ENCODE results near the gene CCNK.

Gene CCNK

DNA sequence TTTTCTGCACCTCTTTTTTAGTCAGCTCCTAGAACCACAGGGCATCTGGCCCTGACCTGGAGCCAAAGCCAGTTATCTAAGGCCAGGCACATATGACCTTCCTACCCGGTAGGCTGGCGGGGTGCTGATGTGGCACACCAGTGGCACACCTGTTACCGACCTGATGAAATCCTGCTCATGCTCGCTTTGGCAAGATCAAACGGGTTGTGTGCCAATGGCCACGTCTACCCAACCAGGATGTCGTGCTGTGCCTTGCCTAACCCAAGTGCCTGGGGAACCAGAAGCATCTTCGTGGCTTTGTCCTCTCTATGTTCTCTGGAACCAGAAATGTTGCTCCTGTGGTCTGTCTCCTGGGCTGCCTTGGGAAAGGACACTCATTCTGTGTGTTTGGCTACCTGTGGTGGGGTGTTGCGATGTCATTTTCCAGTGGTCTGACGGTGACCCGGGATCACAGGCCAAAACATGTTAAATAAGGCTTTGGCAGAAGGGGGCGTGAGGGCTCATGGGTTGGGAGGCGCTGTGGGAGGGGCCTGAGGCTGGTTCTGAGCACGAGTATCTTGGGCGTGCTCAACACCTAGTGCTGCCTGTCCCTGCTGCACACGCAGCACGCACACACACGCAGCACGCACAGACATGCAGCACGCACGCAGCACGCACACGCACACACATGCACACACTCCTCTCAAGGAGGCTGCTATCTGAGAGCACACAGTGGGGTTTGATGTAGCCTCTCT lies 27.9 kb downstream of the CCNK start:
- DNase-seq (ENCODE audit: low spot score) = peak; percentile 43

DNA sequence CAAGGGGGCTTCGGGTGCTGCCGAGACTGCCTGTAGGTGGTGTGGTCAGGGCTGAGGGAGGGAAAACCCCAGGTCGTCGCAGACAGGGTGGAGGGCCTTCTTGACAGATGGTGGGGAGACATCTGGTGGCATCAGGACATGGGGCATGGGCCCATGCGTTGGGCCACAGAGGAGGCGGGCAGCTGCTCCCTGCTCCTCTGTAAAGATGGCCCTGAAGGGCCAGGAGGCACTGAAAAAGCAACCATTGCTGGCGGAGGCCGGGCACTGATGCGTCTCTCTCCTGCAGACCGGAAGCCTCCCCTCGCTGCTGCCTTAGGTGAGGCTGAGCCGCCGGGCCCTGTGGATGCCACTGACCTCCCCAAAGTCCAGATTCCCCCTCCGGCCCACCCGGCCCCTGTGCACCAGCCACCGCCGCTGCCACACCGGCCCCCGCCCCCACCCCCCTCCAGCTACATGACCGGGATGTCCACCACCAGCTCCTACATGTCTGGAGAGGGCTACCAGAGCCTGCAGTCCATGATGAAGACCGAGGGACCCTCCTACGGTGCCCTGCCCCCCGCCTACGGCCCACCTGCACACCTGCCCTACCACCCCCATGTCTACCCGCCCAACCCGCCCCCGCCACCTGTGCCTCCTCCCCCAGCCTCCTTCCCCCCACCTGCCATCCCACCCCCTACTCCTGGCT lies 28.8 kb downstream of the CCNK start:
- DNase-seq (ENCODE audit: low spot score) = peak; percentile 40

DNA sequence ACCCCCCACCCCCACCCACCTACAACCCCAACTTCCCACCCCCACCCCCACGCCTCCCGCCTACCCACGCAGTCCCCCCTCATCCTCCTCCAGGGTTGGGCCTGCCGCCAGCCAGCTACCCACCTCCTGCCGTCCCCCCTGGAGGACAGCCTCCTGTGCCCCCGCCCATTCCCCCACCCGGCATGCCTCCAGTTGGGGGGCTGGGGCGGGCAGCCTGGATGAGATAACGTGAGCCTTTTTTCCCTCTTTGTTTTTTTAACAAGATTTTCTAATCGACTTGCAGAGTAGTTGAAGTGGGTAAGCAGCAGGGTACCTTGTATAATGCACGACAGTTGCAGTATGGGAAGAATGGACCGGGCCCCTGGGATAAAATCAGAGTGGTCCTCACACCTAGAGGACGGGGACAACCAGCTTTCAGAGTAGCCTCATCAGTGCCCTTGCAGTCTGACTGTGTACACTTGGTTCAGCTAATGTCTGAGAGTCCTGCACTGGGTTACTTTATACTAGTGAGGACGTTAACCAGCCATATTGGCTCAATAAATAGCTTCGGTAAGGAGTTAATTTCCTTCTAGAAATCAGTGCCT lies 29.4 kb downstream of the CCNK start:
- peak; percentile 32 for DNase-seq (ENCODE audit: low spot score)

DNA sequence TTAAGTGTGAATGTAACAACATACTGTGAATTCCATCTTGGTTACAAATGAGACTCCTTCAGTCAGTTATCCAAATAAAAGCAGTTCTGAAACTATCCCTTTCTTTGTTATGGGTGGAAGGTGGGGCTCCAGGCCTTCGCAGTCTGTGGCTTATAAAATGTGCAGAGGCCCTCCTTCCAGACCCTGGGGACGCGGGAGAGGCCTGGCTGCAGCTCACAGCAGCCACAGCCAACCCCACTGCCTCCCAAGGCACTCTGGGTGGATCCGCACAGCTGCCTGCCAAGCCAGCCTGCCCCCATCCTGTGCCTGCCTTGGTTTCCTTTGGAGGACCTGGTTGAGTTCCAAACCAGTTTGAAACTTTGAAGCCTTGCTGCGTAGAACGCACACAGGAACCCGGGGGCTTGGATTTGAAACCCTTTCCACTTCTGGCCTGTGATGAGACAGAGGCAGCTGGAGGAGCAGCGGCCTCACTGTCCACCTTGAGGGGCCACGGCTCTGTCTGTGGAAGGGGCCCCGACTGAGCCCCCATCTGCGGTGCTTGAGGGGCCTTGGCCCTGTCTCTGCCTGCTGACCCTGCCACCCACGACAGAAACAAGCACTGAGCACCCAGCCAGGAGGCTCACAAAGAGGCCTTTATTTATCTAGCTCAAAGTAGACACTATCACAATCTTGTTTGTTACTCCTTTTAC lies 30.4 kb downstream of the CCNK start:
- peak; percentile 36 for DNase-seq (ENCODE audit: low spot score)

DNA sequence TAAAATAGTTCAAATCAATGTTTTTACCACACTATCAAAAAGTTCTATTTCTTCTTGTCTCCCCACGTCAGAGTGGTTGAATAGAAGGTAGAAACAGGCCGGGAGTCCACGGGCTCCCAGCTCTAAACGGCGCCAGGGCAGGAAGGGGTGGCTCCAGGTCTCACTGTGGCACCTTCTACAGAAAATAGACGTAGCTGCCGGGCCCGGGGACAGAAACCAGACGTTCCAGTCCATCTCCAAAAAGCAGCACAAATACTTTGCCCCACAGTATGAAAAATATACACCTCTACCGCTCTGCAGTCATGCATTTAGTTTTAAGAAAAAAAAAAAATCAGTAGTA lies 30.9 kb downstream of the CCNK start:
- no peak for DNase-seq (ENCODE audit: low spot score)

DNA sequence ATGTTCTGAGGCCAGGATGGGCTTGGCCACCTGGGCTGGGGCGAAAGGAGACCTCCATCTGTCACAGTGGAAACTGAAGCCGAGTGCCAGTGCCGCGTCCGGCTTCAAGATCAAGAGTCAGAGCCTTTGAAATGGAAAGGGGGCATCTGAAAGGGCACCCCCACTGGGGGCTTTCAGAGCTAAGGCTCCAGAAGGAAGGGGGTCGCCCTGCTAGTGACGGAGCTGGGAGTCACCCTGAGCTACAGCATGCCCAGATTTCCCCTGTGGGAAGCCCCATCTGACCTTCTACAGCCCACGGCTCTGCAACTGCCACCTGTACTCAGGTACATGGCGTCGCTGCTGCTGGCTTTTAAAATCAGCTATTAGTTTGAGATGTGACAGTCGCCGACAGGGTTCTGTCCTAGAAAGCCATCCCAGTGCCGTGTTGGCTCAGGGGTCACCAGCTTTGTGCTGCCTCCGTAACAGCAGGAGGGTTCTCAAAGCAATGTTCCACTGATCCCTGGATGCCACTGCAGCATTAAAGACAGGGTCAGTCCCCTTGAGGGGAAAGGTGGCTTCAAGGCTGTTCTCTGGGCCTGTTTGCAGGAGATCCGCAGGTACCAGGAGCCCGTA lies 31.5 kb downstream of the CCNK start:
- DNase-seq (ENCODE audit: low spot score) = no peak

DNA sequence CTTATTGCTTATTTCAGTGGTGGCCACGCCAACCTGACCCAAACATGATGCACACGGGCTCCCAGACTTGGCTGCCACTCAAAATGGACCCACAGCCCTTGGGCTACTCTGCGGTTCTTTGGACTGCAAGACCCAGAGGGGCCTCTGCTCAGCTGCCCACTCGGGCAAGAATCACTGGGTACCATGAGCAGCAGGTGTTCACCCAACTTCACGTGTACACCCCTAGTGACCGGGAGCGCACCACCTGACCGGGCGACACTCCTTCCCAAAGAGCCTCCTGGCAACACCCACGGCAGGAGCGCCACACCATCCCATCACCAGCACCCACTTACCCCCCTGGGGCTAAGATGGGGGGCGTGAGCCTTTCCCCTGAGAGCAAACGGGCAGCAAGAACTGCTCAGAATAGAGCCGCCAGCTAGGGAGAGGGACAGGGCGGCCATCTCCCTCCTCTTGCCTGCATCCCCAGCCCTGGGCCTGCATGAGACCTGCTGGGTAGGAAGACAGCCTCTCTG lies 32.0 kb downstream of the CCNK start:
- DNase-seq (ENCODE audit: low spot score) = peak; percentile 25

DNA sequence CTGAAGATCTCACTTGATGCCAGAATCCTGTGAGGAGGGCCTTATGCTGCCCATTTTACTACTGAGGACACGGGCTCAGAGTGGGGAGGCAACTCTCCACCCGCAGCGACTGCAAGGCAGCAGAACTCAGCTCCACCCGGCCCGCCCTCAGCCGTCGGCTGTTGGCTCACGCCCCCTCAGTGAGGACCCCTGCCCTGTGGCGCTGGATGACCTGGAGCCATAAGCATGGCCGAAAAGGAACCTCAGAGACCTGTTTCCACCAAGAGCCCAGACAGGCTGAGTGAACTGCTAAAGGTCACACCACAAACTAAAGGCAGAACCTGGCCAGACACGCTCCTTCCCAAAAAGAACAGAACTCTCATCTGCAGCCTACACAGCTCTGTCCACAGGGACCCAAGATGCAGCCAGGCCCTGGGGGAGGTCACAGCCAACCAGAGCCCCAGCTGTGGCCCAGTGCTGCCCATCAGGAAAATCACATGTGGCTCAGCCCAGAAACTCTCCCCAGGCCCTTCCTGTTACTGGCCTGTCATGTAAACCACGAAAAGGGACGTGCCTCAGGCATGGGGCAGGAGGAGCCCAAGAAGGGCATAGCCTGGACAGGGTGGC lies 32.8 kb downstream of the CCNK start:
- DNase-seq (ENCODE audit: low spot score) = peak; percentile 32

DNA sequence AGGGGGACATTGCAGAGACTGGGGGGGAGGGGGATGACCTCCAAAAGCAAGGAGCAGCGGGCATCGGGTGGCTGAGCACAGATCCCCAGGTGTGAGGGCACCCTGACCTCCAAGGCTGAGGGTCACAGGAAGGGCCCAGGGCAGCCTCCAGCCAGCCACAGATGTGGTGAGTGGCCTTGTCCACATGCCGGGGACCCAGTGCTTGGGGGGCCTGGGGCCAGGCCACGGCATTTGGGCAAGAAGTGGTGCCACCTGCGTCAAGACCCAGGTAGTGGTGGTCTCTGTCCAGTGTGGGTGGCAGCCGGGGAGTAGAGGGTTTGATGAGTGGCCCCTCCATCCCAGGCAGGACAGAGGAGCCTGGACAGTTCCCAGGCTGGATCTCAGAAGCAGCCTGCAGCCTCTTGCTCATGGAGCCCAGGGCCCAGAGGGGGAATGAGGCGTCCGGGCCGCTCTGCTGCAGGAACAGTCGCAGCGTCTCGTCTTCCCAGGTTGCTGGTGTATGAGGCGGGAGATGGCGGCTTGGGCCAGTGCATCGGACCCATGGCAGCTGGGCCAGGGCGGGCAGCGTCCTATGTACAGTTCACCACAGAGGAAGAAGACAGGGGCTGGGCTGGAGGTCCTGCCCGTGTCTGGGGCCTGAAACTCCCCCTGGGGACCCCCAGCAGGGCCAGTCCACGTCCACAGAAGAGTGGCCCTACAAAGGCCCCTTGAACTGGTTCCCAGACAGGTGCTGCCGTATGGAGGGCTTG lies 33.5 kb downstream of the CCNK start:
- DNase-seq (ENCODE audit: low spot score) = peak; percentile 21

DNA sequence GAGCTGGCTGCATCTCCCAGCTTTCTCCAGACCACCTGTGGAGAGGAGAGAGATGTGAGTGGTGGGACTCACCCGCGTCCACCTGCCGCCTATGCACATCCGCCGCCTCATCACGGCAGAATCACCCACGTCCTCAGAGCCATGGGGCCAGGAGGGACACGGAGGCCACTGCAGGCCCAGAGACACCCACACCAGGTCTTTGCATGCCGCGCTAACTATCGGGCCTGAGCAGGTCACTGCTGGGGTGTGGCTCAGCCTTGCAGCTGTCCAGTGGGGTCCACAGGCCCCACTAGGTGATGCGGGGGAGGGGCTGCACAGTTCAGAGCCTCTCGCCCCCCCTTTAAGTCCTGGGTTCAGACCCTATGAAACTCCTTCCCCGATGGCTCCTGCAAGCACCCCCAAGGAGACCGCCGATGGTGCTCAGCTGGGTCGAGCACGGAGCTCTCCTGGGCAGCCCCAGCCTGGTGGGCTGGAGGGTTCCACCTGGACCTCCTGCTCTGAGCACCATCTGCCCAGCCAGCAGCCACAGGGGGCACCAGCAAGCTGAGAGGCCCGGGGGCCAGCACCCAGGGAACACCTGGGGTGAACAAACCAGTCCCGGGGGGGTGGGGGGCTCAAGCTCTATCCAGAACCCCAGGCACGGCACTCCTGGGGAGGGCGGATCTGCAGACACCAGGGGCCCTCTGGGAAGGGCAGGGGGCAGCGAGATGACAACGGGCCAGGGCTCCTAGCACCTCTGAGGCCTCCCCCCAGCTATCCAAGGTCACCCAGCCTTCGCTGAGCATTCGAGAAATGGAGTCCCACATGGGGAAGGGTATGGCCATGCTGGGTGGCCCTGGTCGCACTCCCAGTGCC lies 34.3 kb downstream of the CCNK start:
- DNase-seq (ENCODE audit: low spot score) = no peak

DNA sequence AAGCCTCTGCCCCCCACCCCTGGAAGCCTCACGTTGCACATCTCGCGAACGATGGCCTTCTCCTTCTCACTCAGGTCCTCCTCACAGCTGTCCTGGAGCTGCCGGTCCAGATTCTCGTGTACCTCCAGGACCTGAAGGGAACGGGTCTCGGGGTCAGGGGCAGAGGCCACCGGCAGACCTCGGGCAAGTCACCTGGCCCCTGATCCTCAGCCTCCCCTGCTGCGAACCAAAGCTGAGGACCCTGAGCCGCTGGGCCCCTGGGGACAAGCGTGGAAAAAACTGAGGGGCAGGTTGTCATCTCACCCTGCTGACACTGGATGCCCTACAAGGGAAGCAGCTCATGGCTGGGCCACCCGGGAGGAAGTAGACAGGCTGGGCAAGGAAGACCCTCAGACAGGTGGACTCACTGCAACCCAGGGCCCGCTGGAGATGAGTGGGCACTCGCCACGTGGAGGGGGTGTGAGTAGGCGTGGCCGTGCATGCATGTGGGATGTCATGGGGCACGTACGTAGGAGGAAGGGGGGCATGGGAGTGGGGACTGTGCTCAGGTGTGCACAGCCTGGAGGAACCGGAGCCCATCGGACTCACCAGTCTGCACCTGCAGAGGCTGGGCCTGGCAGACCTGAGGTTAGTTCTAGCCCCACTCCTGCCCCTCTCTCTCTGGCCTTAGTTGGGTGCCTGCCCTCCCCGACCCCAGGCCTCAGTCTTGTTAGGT lies 35.1 kb downstream of the CCNK start:
- DNase-seq (ENCODE audit: low spot score) = no peak

DNA sequence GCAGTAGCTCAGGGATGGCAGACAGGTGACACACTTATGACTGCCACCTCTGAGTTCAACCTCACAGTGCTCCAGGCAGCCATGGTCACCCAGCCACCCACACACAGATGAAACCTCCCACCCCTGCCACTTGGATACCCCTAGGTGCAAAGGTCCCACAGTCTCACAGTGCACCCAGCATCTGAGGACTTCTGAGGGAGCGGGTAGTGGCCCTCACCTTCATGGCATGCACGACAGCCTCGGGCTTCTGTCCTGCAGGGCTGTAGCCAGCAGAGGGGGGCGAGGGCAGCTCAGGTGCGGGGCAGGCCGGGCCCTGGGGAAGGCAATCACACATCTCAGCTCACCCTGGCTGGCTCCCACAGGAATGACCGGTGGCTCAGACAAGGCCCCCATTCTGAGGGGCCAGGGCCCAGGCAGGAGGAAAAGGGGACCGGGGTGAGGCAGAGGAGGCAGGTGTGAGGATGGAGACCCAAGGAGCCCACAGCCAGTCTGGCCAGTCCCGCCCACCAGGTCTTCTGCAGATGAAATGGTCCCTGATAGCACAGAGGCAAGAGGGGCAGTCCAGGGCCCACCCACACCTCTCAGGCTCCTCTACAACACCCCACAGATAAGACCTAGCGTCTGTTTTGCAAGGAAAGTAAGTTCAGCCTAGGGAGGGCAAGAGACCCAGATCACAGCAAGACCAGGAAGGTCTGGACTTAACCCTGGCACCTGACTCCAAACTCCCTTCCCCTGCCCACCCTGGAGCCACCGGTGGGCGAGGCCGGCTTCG lies 35.8 kb downstream of the CCNK start:
- DNase-seq (ENCODE audit: low spot score) = no peak

DNA sequence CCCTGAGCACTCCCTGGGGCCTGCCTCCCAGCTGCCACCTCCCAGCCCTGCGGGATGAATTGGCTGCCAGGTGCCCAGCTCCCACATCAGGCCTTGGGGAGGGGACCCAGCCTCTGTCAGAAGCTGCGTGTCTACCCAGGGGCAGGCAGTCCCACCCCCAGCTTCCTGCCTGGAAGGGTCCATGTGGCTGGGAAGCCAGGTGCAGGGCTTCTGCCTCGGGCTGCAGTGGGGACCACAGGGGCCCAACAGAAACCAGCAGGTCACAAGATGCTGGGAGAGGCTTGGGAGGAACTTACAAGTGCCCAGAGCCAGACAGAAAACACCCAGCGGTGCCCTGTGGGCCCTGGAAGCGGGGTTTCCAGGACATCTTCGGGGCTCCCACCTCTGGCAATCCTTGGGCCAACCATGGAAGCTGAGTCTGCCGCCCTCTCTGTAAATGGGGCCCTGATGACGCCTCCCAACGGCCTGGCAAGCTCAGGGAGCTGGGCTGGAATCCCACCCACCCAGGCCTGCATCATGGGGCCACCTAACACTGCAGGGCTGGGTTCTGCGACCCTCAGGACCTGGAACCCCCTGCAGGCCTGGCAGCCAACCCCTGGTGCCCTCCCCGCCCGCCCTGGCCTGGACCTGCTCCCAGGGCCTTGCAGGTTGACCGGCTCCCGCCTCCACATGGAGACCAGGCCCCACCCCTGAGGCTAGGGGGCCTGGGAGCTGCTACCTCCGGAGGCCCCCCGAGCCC lies 36.6 kb downstream of the CCNK start:
- no peak for DNase-seq (ENCODE audit: low spot score)

DNA sequence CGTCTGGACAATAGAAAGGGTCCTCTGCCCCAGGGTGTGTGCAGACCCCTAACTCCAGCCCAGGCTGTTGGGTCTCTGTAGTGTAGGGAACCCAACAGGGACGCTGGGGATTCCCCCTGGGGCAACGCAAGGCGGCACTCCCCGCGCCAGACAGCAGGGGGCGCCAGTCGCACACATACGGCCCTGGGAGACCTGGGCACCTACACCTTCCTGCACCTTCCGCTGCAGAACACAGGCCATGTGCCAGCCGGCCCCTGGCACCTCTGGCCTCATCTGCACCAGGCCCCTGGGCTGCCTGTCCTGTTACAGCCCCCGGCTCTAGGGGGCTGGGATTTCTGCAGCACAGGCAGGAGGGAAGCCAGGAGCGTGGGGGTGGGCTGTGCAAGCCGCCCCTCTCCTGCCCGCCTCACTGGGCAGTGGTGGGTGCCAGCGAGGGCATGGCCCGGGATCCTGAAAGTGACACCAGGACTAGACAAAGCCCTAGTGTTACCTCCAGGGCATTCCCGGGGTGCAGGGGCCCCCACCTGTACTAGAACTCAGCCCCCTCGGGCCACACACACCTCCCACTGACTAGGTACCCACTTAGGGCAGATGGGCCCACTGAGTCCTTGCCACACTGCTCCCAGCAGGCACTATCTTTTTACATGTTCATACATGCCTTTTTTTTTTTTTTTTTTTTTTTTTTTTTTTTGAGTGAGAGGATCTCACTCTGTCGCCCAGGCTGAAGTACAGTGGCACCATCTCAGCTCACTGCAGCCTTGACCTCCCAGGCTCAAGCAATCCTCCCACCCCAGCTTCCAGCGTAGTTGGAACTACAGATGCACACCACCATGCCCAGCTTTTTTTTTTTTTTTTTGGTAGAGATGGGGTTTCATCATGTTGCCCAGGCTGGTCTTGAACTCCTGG lies 37.5 kb downstream of the CCNK start:
- peak; percentile 93 for DNase-seq (ENCODE audit: low spot score)

DNA sequence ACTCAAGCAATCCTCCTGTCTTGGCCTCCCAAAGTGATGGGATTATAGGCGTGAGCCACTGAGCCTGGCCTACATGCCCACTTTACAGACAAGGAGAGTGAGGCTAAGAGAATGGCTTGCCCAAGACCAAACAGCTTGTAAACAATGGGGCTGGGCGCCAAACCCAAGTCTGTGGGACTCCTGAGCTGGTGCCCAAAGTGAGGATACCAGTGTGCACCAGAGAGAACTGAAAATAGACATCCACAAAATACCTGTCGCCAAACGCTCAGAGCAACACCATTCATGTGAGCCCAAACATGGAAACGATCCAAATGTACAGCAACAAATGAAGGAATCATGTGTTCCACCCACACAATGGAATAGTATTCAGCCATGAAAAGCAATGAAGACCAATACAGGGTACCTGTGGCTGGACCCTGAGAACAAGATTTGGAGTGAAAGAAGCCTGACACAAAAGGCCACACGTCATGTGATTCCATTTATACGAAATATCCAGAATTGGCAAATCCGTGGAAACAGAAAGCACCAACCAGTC lies 38.2 kb downstream of the CCNK start:
- DNase-seq (ENCODE audit: low spot score) = no peak

DNA sequence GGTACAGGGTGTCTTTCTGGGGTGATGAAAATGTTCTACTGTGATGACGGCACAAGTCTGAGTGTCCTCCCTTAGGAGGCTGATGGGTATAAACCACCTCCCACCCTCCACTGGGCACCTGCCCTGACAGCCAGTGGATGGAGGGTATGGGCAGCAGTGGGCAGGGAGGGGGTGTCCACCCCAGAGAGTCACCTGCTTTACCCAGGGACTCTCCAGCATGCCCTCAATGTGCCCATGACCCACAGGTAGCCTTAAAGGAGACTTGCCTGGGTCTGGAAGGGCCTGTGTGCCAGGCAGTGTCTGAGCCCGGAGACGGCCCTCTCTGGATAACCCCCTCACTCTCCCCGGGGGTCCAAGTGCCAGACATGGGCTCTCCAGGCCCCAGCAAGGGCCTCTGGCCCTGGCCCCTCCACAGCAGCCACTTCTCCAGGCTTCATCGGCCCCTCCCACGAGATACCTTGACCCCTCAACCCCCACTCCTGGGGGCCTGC lies 38.8 kb downstream of the CCNK start:
- DNase-seq (ENCODE audit: low spot score) = no peak

Data from D341Med (cell line).